HG03432 (cell line): Measurements from ENCODE around the gene RAB3IP.

Experiments
- ATAC-seq: cut with Tn5 transposase; IDR thresholded peaks from one replicate; pipeline ENCODE4 v1.9.1; 2021; ENCODE audit warnings: mild to moderate bottlenecking, moderate library complexity; ENCODE audit not compliant: unreplicated experiment

Gene RAB3IP, protein sequence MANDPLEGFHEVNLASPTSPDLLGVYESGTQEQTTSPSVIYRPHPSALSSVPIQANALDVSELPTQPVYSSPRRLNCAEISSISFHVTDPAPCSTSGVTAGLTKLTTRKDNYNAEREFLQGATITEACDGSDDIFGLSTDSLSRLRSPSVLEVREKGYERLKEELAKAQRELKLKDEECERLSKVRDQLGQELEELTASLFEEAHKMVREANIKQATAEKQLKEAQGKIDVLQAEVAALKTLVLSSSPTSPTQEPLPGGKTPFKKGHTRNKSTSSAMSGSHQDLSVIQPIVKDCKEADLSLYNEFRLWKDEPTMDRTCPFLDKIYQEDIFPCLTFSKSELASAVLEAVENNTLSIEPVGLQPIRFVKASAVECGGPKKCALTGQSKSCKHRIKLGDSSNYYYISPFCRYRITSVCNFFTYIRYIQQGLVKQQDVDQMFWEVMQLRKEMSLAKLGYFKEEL

DNA sequence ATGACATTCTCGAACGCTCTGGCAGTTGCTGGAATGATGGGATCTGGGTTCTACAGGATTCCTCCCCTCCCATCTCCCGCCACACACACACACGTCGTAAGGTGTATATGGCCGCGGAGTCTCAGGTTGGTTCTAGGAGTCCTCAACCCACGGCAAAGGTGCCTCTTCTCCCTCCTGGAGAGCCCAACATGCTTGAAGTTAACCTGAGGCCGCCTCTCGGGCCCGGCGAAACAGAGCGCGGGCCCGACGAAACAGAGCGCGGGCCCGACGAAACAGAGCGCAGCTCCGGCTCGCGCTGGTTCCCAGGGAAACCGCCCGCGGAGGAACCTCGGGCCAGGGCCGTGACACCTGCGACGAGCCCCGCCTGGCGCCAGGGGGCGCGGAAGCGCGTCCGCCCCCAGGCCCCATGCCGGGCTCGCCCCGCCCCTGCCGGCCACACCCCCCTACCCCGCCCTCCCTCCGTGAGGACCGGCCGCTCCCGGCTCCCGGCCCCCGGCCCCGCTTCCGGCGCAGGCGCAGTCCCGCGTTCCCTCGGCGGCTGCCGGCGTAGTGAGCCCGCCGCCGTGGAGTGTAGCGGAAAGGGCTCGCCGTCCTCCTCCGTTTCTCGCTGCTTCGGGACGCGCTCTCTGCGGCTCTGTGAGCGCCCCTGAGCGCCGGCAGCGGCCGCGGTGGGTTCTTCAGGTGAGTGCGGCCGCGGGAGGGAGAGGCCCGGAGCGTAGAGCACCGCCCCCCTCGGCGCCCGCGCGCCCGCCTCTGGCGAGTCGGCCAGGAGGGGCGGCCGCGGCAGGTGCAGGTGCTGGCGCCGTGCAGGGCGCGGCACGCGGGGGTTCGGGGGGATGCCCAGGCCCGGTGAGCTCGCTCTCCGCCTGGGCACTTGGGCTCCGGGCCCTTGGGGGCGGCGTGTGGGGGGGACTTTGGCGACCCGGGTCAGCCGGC, at the start of gene RAB3IP:
Gene RAB3IP, plus strand, starts transcription at position 510 of the 936 bp plus-strand sequence. CDS start 16,549 bp downstream, outside the sequence.
- peak; percentile 83 for ATAC-seq

- ATAC-seq: no peak
These were observed 49.0 kb upstream of the RAB3IP start for GRCh38 chr12:69689638-69690037.

DNA sequence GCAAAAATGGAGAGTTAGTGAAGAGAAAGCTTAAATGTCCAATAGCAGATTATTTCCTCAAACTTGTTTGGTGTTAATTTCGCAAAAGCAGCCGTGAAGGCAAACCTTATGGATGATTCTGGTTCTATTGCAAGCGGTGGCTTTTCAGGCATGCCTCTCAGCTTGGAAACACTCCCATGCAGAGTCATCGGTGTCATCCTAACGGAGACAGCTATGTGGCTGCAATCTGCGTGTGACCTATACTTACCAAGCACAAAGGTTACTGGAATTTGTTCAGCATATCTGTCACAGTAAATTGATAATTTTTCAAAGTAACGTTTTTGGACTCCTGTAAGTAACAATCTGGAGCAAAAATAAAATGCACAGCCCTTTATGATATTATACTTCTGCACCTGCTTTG, 44.5 kb upstream of the RAB3IP start:
- ATAC-seq: no peak

- no peak for ATAC-seq
These were observed 40.6 kb upstream of the RAB3IP start for GRCh38 chr12:69698054-69698453.

GRCh38 chr12:69698769-69699540, 39.7 kb upstream of the RAB3IP start, which contains the start of gene BEST3:
BEST3 (minus strand) TSS chr12:69699303; CDS start chr12:69697798, 1,505 bp downstream.
- ATAC-seq: no peak

GRCh38 chr12:69701826-69702225, 36.8 kb upstream of the RAB3IP start:
- no peak for ATAC-seq

DNA sequence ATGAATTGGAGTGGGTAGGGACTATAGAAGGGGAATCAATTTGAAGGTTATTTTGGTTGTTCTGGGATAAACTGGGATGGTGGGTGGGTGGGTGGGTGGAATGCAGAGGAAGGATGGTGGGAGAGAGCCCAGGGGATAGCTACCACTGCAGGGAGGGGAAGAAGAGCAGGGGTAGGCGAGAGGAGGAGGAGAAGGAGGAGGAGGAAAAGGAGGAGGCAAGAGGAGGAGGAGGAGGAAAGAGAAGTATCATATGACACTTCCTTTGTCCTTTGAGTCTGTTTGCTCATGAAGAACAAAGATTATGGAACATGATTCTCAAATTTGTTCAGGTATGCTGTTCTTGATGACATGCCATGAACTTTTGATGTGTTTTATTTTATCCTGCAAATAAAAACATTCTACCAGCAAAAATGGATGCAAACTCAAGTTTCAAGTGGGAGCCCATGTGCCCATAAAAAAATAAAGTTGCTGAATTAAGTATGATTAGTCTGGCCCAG, 35.5 kb upstream of the RAB3IP start:
- no peak for ATAC-seq

- no peak for ATAC-seq
These were observed 34.3 kb upstream of the RAB3IP start for GRCh38 chr12:69704357-69704756.

DNA sequence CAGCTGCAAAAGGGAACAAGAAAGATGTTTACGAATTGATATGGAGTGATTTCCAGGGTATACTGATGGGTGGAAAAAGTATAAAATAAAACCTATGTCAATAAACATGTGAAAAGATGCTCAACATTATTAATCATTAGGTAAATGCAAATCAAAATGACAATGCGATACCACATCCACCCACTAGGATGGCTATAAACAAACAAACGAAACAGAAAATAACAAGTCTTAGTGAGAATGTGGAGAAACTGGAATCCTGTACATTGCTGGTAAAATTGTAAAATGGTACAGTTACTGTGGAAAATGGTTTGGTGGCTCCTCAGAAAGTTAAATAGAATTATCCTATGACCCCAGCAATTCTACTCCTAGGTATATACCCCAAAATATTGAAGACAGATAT, 30.0 kb upstream of the RAB3IP start:
- no peak for ATAC-seq

DNA sequence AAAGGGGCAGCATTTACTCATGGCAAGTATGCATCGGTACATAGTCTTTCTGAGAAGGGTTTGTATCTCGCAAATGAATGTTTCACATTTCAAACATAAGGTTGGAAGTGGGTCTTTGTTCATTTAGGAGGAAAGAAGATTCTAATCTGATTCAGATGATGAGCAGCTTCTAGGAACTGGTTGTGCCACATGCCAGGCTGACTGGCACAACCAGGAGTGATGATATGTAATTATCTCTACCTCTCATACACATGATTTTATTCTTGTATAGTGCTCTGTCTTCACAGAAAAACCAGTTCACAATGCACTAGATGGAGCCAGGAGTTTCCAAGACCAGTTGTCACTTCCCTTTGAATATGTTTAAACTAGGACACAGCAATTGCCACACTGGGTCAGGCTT, 25.8 kb upstream of the RAB3IP start:
- ATAC-seq: no peak

GRCh38 chr12:69714542-69714941, 24.1 kb upstream of the RAB3IP start:
- ATAC-seq: no peak

- no peak for ATAC-seq
These were observed 19.0 kb upstream of the RAB3IP start for GRCh38 chr12:69719336-69720316.

DNA sequence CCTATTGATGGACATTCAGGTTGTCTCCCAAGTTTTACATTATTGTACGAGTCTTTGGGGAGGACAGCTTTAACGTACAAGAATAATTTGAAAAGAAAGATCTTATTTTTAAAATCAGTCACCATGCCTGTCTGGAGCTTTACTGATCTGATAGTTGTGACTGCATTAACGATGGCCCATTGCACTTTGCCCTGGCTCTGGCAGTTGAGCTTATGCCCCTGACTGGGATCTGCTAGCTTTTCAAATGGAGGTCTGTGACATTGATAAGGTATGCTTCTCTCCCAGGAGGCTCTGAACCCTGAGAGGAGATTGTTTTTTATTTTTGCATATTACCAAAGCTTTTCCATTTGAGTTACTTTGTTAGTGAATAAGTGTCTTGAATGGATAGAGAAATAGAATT, 17.9 kb upstream of the RAB3IP start:
- ATAC-seq: no peak

- no peak for ATAC-seq
These were observed 11.7 kb upstream of the RAB3IP start for GRCh38 chr12:69726922-69727321.

- ATAC-seq: peak; percentile 63
These were observed 6.6 kb upstream of the RAB3IP start for GRCh38 chr12:69732088-69732487.

DNA sequence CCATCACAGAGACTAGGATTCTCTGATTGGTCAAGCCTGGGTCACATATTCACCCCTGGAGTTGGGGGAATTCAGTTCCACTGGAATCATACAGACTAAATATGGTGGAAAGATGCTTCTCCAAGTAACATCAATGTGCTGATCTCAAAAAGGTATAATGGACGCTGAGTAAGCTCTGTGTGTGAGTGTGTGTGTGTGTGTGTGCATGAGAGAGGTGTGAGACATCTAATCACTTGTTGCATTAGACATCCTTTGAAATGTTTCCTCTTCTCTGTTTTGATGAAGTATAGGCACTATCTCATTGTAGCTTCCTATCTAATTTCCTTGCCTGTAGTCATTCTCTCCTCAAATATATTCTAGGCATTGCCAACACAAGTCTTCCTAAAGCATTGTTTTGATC, 5.0 kb upstream of the RAB3IP start:
- no peak for ATAC-seq

- peak; percentile 43 for ATAC-seq
These were observed 879 bp downstream of the RAB3IP start for GRCh38 chr12:69739287-69740191.

- ATAC-seq: no peak
These were observed 5.4 kb downstream of the RAB3IP start for GRCh38 chr12:69744109-69744508.
